ENCODE measurements around the gene EBF3.

- TF ChIP-seq EZH2 (IDR thresholded peaks at IDR 0.05) (no peak), POLR2AphosphoS5 (IDR thresholded peaks at IDR 0.05; ENCODE audit: borderline replicate concordance, low read depth, low read length) (no peak)
These were observed 68.3 kb downstream of the EBF3 start for GRCh38 chr10:129895811-129896135.
